Activated naive CD4-positive, alpha-beta T cell treated with anti-CD3 and anti-CD28 coated beads, Interleukin-2, amount 50 U/mL, for 24 hours (primary cell): ENCODE results near the gene HLX.
A peak's percentile ranks its signal among the peaks of the same experiment; 100 is the strongest.

Source experiments
- H3K27ac Mint-ChIP-seq: one replicate; pipeline ENCODE4 v1.8.0; 2021; ENCODE audit warnings: mild to moderate bottlenecking, mixed read lengths
- H3K27me3 Mint-ChIP-seq: one replicate; pipeline ENCODE4 v1.8.0; 2021; ENCODE audit warnings: mixed read lengths
- H3K36me3 Mint-ChIP-seq: one replicate; pipeline ENCODE4 v1.8.0; 2021; ENCODE audit warnings: mixed read lengths
- H3K4me1 Mint-ChIP-seq: one replicate; pipeline ENCODE4 v1.8.0; 2021; ENCODE audit warnings: mixed read lengths
- H3K4me3 Mint-ChIP-seq: one replicate; pipeline ENCODE4 v1.8.0; 2021; ENCODE audit warnings: mild to moderate bottlenecking, mixed read lengths
- H3K9me3 Mint-ChIP-seq: one replicate; pipeline ENCODE4 v1.8.0; 2021; ENCODE audit warnings: mixed read lengths

HLX gene, protein sequence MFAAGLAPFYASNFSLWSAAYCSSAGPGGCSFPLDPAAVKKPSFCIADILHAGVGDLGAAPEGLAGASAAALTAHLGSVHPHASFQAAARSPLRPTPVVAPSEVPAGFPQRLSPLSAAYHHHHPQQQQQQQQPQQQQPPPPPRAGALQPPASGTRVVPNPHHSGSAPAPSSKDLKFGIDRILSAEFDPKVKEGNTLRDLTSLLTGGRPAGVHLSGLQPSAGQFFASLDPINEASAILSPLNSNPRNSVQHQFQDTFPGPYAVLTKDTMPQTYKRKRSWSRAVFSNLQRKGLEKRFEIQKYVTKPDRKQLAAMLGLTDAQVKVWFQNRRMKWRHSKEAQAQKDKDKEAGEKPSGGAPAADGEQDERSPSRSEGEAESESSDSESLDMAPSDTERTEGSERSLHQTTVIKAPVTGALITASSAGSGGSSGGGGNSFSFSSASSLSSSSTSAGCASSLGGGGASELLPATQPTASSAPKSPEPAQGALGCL

GRCh38 chr1:220879076-220879508 lies at the start of gene HLX:
HLX (plus strand) TSS chr1:220879443; CDS start chr1:220879858, 415 bp downstream.
- Mint-ChIP-seq H3K4me1 (peaks cover 30% of the 10 kb centered on the region), H3K4me3 (peak within 1 kb of the TSS; percentile 78), H3K27ac (no peak within 1 kb of the TSS), H3K27me3 (peaks cover 62% of the 10 kb centered on the region), H3K36me3 (no peaks in the 10 kb centered on the region), H3K9me3 (no peaks in the 10 kb centered on the region)

GRCh38 chr1:220833436-220833835 lies 45.8 kb upstream of the HLX start:
- Mint-ChIP-seq H3K27me3 (peaks cover 6% of the 10 kb centered on the region), H3K4me3 (no peak overlapping the region), H3K36me3 (no peaks in the 10 kb centered on the region), H3K9me3 (no peaks in the 10 kb centered on the region), H3K4me1 (no peaks in the 10 kb centered on the region), H3K27ac (no peak overlapping the region)

GRCh38 chr1:220834155-220834870 lies 44.9 kb upstream of the HLX start:
- no peak overlapping the region for H3K4me3 Mint-ChIP-seq
- H3K27me3 Mint-ChIP-seq, result peaks cover 6% of the 10 kb centered on the region
- no peak overlapping the region for H3K27ac Mint-ChIP-seq
- no peaks in the 10 kb centered on the region for H3K36me3 Mint-ChIP-seq
- no peaks in the 10 kb centered on the region for H3K4me1 Mint-ChIP-seq
- H3K9me3 Mint-ChIP-seq, result no peaks in the 10 kb centered on the region

- Mint-ChIP-seq H3K36me3 (no peaks in the 10 kb centered on the region), H3K27ac (no peak overlapping the region), H3K27me3 (peaks cover 8% of the 10 kb centered on the region), H3K9me3 (no peaks in the 10 kb centered on the region), H3K4me1 (no peaks in the 10 kb centered on the region), H3K4me3 (no peak overlapping the region)
Measured at GRCh38 chr1:220838578-220838977, 40.7 kb upstream of the HLX start.

DNA sequence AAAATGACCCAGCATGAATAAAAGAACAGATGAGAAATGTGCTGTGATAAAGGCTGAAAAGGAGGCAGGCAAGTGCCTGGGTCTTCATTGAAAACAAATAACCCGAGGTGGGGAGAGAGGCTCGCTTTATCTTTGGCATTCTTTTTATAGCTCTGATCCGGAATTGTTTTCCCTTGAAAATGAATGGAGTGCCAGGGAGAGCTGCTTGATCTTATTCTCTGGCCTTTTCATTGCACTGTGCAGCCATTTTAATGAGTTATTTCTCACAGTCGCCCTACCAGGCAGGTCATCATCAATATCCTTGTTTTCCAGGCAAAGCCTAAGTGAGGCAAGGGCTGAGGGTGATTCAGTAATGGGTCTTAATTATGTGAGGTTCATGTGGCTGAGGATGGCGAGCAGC lies 39.8 kb upstream of the HLX start:
- Mint-ChIP-seq H3K4me1 (no peaks in the 10 kb centered on the region), H3K27me3 (peaks cover 10% of the 10 kb centered on the region), H3K27ac (no peak overlapping the region), H3K9me3 (no peaks in the 10 kb centered on the region), H3K4me3 (no peak overlapping the region), H3K36me3 (no peaks in the 10 kb centered on the region)

DNA sequence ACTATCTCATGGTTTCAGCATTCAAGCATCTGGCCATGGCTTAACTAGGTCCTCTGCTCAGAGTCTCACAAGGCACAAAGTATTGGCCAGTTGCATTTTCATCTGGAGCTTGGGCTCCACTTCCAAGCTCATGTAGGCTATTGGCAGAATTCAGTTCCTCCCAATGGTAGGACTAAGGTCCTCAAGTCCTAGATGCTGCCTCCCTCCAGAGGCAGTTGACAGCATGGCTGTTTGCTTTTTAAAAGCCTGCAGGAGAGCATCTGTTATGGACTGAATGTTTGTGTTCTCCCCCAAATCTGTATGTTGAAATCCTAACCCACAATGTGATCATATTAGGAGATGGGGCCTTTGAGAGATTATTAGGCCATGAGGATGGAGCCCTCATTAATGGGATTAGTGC lies 38.0 kb upstream of the HLX start:
- Mint-ChIP-seq H3K9me3 (no peaks in the 10 kb centered on the region), H3K36me3 (no peaks in the 10 kb centered on the region), H3K27ac (no peak overlapping the region), H3K4me1 (no peaks in the 10 kb centered on the region), H3K4me3 (no peak overlapping the region), H3K27me3 (peaks cover 11% of the 10 kb centered on the region)

- H3K36me3 Mint-ChIP-seq, result no peaks in the 10 kb centered on the region
- no peaks in the 10 kb centered on the region for H3K9me3 Mint-ChIP-seq
- H3K27me3 Mint-ChIP-seq, result peaks cover 11% of the 10 kb centered on the region
- H3K4me3 Mint-ChIP-seq, result no peak overlapping the region
- no peaks in the 10 kb centered on the region for H3K4me1 Mint-ChIP-seq
- no peak overlapping the region for H3K27ac Mint-ChIP-seq
Measured at GRCh38 chr1:220843481-220844011, 35.7 kb upstream of the HLX start.

DNA sequence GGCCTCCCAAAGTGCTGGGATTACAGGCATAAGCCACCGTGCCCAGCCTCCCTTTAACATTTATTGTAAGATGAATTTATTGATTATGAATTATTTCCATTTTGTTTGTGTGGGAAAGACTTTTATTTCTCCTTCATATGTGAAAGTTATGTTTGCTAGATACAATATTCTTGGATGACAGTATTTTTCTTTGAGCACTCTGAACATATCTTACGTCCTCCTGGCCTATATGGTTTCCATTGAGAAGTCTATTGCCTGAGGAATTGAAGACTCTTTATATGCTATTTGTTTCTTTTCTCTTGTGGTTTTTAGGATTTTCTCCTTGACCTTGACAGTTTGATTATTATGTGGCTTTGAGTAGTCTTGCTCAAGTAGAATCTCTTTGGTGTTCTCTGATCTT lies 26.8 kb upstream of the HLX start:
- peaks cover 33% of the 10 kb centered on the region for H3K9me3 Mint-ChIP-seq
- no peaks in the 10 kb centered on the region for H3K36me3 Mint-ChIP-seq
- H3K4me3 Mint-ChIP-seq, result no peak overlapping the region
- no peaks in the 10 kb centered on the region for H3K4me1 Mint-ChIP-seq
- H3K27me3 Mint-ChIP-seq, result peaks cover 7% of the 10 kb centered on the region
- H3K27ac Mint-ChIP-seq, result no peak overlapping the region

- H3K4me1 Mint-ChIP-seq, result peaks cover under 1% of the 10 kb centered on the region
Measured at GRCh38 chr1:220872296-220872695, 6.9 kb upstream of the HLX start.

DNA sequence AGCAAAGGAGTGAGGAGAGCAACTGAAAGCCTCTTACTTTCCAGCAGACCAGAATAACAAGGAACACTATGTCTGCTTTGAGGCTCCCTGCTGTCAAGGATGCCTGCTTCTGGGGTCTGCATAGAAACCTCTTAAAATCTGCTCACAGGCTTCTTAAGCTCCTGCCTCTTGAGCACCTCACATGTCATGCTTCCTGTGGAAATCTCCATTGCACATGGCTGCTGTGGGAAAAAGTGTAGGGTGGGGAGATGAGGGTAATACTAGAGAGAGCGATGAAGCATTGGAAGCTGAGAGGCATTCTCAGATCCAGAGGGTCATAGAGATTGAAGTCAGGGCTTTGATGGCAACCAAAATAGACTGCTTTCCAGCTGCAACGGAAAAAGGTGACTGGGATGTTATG lies 6.2 kb upstream of the HLX start:
- Mint-ChIP-seq H3K4me1 (peaks cover 8% of the 10 kb centered on the region), H3K27ac (no peak overlapping the region), H3K9me3 (no peaks in the 10 kb centered on the region), H3K4me3 (no peak overlapping the region), H3K36me3 (no peaks in the 10 kb centered on the region), H3K27me3 (peaks cover 61% of the 10 kb centered on the region)

More at GRCh38 chr1:220872296-220872695, 6.9 kb upstream of the HLX start:
- H3K4me3 Mint-ChIP-seq, result no peak overlapping the region
- no peaks in the 10 kb centered on the region for H3K36me3 Mint-ChIP-seq
- H3K9me3 Mint-ChIP-seq, result peaks cover 4% of the 10 kb centered on the region
- H3K27me3 Mint-ChIP-seq, result peaks cover 54% of the 10 kb centered on the region
- H3K27ac Mint-ChIP-seq, result no peak overlapping the region

GRCh38 chr1:220873868-220874655 lies 5.2 kb upstream of the HLX start:
- no peak overlapping the region for H3K27ac Mint-ChIP-seq
- no peaks in the 10 kb centered on the region for H3K36me3 Mint-ChIP-seq
- H3K4me3 Mint-ChIP-seq, result no peak overlapping the region
- H3K27me3 Mint-ChIP-seq, result peaks cover 64% of the 10 kb centered on the region
- peaks cover 18% of the 10 kb centered on the region for H3K4me1 Mint-ChIP-seq
- no peaks in the 10 kb centered on the region for H3K9me3 Mint-ChIP-seq

- Mint-ChIP-seq H3K27ac (no peak overlapping the region), H3K9me3 (no peaks in the 10 kb centered on the region), H3K27me3 (peaks cover 59% of the 10 kb centered on the region), H3K4me3 (no peak overlapping the region), H3K4me1 (peaks cover 20% of the 10 kb centered on the region), H3K36me3 (no peaks in the 10 kb centered on the region)
Measured at GRCh38 chr1:220875260-220875659, 4.0 kb upstream of the HLX start.

DNA sequence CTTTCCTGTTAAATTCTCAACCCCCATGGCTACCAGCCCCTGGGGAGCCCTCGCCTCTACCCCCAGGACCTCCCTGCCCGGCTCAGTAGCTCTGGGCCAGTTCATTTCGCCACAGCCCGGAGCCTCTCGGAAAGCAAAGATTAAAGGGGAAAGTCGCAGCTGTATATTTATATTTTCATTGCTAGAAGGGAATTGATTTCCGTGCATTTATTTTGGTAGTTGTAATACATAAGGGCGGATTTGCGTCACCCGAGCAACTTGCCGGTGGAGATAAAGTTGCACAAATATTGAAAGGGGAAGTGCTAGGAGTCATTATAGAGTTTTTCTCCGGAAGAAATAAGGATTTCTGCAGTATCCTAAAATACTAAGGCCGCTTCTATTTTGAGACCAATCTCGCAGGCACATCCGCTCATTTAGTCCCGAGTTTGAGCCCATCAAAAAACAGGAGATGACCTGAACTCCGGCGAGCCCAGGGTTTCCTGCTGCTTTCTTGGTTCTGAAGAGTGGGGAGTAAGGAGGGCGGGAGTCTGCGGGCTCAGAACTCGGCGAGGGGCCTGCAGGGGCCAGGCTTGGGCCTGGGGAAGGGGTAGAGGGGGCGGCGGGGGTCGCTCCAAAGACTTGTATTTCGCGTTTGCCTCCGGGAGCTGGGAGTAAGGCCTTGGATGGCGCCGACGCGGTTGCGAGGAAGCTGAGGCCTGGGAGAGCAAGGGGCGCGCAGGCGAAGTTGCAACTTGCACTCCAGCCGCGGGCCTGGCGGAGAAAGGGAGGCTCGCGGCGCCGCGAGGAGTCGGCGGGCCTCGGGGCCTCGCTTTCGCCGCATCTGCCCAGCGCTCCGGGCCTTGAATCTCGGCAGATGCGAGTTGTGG lies 2.5 kb upstream of the HLX start:
- Mint-ChIP-seq H3K36me3 (no peaks in the 10 kb centered on the region), H3K4me3 (no peak overlapping the region), H3K9me3 (no peaks in the 10 kb centered on the region), H3K4me1 (peaks cover 30% of the 10 kb centered on the region), H3K27ac (no peak overlapping the region), H3K27me3 (peaks cover 63% of the 10 kb centered on the region)

GRCh38 chr1:220877377-220878095 lies 1.7 kb upstream of the HLX start:
- peaks cover 62% of the 10 kb centered on the region for H3K27me3 Mint-ChIP-seq
- H3K27ac Mint-ChIP-seq, result no peak overlapping the region
- no peaks in the 10 kb centered on the region for H3K36me3 Mint-ChIP-seq
- peak overlapping the region; percentile 17 for H3K4me3 Mint-ChIP-seq
- H3K9me3 Mint-ChIP-seq, result no peaks in the 10 kb centered on the region
- H3K4me1 Mint-ChIP-seq, result peaks cover 30% of the 10 kb centered on the region
